Activated T-helper 1 cell treated with anti-CD3 and anti-CD28 coated beads, Interleukin-2, amount 50 U/mL, for 16 hours (primary cell): ENCODE measurements around the gene DLG4.
A peak's percentile ranks its signal among the peaks of the same experiment; 100 is the strongest.
"Not testable (repeated sequence)": the region's sequence is repeated elsewhere in the genome, so short reads cannot be mapped to it uniquely, and the experiment has no call there.

Source experiments
- DNase-seq, 2 donors: peaks; one replicate each; pipeline ENCODE4 v3.0.0-alpha.2; 2020; ENCODE audit warnings: low read depth in 1 of 2, low spot score in 1 of 2

The DLG4 gene

GRCh38 chr17:7190276-7190917 is 29.2 kb downstream of the DLG4 start:
- no peak for DNase-seq

- DNase-seq: no peak
Measured at GRCh38 chr17:7186241-7186640, 33.4 kb downstream of the DLG4 start.

- DNase-seq: no peak
Measured at GRCh38 chr17:7184647-7185046, 35.0 kb downstream of the DLG4 start.

GRCh38 chr17:7184091-7184488 is 35.5 kb downstream of the DLG4 start:
- no peak for DNase-seq

- no peak for DNase-seq
Measured at GRCh38 chr17:7183433-7184090, 36.1 kb downstream of the DLG4 start.

GRCh38 chr17:7182101-7182500 is 37.5 kb downstream of the DLG4 start:
- DNase-seq: not testable (repeated sequence)

GRCh38 chr17:7179317-7180254 is 40.0 kb downstream of the DLG4 start, which contains the start of gene ASGR1:
Gene ASGR1 (minus strand): TSS chr17:7179370. CDS start chr17:7178563, 807 bp downstream.
- no peak for DNase-seq

GRCh38 chr17:7178973-7179316 is 40.7 kb downstream of the DLG4 start:
- no peak for DNase-seq

GRCh38 chr17:7177954-7178477 is 41.6 kb downstream of the DLG4 start:
- DNase-seq: no peak

GRCh38 chr17:7177191-7177953 is 42.3 kb downstream of the DLG4 start:
- peak; percentile 28 to 39 for DNase-seq

- DNase-seq: no peak
Measured at GRCh38 chr17:7176841-7177190, 42.8 kb downstream of the DLG4 start.

GRCh38 chr17:7176107-7176840 is 43.4 kb downstream of the DLG4 start:
- no peak for DNase-seq

GRCh38 chr17:7175330-7175733 is 44.3 kb downstream of the DLG4 start:
- DNase-seq: no peak

GRCh38 chr17:7174603-7175326 is 44.9 kb downstream of the DLG4 start:
- no peak for DNase-seq

- no peak for DNase-seq
Measured at GRCh38 chr17:7173687-7174602, 45.7 kb downstream of the DLG4 start.

GRCh38 chr17:7172522-7173191 is 47.0 kb downstream of the DLG4 start:
- DNase-seq: not testable (repeated sequence)

- not testable (repeated sequence) for DNase-seq
Measured at GRCh38 chr17:7169565-7169908, 50.1 kb downstream of the DLG4 start.
